ENCODE data around the gene USP19. TPM values are rescaled to one million over a fixed set of nuclear protein-coding genes. Genes with fewer than 3 reads are reported as not detected.

USP19 gene
- total and polyA plus RNA-seq, 10 of the 15 experiments (the other 5 are each of a cell fraction or from before 2014, with no cell fraction given) = 0.24 to 64.2 (median 33.2) TPM

DNA sequence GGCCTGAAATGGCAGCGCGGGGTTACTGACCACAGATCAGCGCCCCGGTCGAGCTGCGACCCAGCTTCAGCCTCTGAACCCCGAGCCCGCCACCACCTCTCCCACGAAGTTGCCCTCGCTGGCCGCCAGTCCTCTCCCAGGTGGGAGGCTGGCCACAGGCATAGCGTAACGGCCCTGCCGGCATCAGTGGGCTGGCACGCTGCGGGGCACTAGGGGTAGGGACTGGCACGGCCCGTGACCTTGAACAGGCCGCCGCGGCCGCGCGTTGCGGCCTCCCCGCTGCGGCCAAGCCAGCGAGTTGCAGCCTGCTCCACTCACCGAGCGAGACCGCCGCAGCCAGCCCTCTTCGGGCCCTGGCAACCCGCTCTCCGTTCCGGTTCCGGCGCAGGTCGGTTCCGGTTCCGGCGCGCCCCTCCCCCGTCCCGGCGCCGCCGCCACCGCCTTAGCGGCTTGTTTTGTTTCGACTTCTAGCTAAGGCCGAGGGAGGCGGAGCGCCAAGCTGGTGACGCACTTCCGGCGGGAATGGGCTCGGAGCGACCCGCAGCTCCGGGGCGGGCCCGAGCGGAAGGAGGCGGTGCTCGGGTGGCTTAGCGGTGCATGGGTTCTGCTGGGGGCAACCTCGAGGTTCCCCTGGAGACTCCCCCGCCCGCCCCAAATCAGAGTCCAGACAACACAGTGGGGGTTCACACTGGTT is at the start of gene USP19 (continued):
- TF ChIP-seq, protein P1, sequence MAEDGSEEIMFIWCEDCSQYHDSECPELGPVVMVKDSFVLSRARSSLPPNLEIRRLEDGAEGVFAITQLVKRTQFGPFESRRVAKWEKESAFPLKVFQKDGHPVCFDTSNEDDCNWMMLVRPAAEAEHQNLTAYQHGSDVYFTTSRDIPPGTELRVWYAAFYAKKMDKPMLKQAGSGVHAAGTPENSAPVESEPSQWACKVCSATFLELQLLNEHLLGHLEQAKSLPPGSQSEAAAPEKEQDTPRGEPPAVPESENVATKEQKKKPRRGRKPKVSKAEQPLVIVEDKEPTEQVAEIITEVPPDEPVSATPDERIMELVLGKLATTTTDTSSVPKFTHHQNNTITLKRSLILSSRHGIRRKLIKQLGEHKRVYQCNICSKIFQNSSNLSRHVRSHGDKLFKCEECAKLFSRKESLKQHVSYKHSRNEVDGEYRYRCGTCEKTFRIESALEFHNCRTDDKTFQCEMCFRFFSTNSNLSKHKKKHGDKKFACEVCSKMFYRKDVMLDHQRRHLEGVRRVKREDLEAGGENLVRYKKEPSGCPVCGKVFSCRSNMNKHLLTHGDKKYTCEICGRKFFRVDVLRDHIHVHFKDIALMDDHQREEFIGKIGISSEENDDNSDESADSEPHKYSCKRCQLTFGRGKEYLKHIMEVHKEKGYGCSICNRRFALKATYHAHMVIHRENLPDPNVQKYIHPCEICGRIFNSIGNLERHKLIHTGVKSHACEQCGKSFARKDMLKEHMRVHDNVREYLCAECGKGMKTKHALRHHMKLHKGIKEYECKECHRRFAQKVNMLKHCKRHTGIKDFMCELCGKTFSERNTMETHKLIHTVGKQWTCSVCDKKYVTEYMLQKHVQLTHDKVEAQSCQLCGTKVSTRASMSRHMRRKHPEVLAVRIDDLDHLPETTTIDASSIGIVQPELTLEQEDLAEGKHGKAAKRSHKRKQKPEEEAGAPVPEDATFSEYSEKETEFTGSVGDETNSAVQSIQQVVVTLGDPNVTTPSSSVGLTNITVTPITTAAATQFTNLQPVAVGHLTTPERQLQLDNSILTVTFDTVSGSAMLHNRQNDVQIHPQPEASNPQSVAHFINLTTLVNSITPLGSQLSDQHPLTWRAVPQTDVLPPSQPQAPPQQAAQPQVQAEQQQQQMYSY (CRISPR knock-in tag; IDR thresholded peaks at IDR 0.05) = no peak
- TF ChIP-seq MYB (IDR thresholded peaks at IDR 0.05; ENCODE audit: borderline replicate concordance, low read depth, low read length) (0 out of 2 replicates have a peak, but pooled peaks have one; percentile 45), ZZZ3 (IDR thresholded peaks at IDR 0.05; ENCODE audit: control insufficient read depth, insufficient read length, low read depth) (no peak), RB1 (IDR thresholded peaks at IDR 0.05; ENCODE audit: borderline replicate concordance) (peak; percentile 88; the same call in 1 of the 2 replicates), SMARCA5 (IDR thresholded peaks at IDR 0.05) (peak; percentile 73; the same call in 1 of the 2 replicates), LARP7 (IDR thresholded peaks at IDR 0.05) (peak; percentile 82; the same call in 1 of the 2 replicates), RELA (IDR thresholded peaks at IDR 0.05; ENCODE audit: borderline replicate concordance, partially characterized antibody) (peak; percentile 78), CHD1 (IDR thresholded peaks at IDR 0.05; ENCODE audit: low read depth, low read length) (no peak), STAT1 (conservative IDR thresholded peaks at IDR 0.05) (0 out of 2 replicates have a peak, but pooled peaks have one; percentile 58), KLF5 (IDR thresholded peaks at IDR 0.05; ENCODE audit: partially characterized antibody) (peak; percentile 86), BRCA1 (IDR thresholded peaks at IDR 0.05; ENCODE audit: low read depth, low read length) (no peak), ZNF24 (IDR thresholded peaks at IDR 0.05) (no peak), TCF3 (IDR thresholded peaks at IDR 0.05; ENCODE audit: borderline replicate concordance, insufficient read depth, low read depth, low read length) (0 out of 2 replicates have a peak, but pooled peaks have one; percentile 35), JUNB (IDR thresholded peaks at IDR 0.05) (no peak), SMAD5 (IDR thresholded peaks at IDR 0.05; ENCODE audit: low read depth) (peak; percentile 67; the same call in 1 of the 2 replicates), RUNX3 (IDR thresholded peaks at IDR 0.05; ENCODE audit: low read length) (peak; percentile 6; the same call in 1 of the 2 replicates), KDM1A (IDR thresholded peaks at IDR 0.05; ENCODE audit: borderline replicate concordance) (no peak)
- TF ChIP-seq, protein P2, sequence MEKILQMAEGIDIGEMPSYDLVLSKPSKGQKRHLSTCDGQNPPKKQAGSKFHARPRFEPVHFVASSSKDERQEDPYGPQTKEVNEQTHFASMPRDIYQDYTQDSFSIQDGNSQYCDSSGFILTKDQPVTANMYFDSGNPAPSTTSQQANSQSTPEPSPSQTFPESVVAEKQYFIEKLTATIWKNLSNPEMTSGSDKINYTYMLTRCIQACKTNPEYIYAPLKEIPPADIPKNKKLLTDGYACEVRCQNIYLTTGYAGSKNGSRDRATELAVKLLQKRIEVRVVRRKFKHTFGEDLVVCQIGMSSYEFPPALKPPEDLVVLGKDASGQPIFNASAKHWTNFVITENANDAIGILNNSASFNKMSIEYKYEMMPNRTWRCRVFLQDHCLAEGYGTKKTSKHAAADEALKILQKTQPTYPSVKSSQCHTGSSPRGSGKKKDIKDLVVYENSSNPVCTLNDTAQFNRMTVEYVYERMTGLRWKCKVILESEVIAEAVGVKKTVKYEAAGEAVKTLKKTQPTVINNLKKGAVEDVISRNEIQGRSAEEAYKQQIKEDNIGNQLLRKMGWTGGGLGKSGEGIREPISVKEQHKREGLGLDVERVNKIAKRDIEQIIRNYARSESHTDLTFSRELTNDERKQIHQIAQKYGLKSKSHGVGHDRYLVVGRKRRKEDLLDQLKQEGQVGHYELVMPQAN (conservative IDR thresholded peaks at IDR 0.05) = peak; percentile 91
- TF ChIP-seq, protein P3, sequence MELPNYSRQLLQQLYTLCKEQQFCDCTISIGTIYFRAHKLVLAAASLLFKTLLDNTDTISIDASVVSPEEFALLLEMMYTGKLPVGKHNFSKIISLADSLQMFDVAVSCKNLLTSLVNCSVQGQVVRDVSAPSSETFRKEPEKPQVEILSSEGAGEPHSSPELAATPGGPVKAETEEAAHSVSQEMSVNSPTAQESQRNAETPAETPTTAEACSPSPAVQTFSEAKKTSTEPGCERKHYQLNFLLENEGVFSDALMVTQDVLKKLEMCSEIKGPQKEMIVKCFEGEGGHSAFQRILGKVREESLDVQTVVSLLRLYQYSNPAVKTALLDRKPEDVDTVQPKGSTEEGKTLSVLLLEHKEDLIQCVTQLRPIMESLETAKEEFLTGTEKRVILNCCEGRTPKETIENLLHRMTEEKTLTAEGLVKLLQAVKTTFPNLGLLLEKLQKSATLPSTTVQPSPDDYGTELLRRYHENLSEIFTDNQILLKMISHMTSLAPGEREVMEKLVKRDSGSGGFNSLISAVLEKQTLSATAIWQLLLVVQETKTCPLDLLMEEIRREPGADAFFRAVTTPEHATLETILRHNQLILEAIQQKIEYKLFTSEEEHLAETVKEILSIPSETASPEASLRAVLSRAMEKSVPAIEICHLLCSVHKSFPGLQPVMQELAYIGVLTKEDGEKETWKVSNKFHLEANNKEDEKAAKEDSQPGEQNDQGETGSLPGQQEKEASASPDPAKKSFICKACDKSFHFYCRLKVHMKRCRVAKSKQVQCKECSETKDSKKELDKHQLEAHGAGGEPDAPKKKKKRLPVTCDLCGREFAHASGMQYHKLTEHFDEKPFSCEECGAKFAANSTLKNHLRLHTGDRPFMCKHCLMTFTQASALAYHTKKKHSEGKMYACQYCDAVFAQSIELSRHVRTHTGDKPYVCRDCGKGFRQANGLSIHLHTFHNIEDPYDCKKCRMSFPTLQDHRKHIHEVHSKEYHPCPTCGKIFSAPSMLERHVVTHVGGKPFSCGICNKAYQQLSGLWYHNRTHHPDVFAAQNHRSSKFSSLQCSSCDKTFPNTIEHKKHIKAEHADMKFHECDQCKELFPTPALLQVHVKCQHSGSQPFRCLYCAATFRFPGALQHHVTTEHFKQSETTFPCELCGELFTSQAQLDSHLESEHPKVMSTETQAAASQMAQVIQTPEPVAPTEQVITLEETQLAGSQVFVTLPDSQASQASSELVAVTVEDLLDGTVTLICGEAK (IDR thresholded peaks at IDR 0.05; ENCODE audit: borderline replicate concordance) = peak; percentile 92
- TF ChIP-seq, protein P4, sequence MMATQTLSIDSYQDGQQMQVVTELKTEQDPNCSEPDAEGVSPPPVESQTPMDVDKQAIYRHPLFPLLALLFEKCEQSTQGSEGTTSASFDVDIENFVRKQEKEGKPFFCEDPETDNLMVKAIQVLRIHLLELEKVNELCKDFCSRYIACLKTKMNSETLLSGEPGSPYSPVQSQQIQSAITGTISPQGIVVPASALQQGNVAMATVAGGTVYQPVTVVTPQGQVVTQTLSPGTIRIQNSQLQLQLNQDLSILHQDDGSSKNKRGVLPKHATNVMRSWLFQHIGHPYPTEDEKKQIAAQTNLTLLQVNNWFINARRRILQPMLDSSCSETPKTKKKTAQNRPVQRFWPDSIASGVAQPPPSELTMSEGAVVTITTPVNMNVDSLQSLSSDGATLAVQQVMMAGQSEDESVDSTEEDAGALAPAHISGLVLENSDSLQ (IDR thresholded peaks at IDR 0.05) = no peak
